ENCODE data around the gene GLO1. TPM values are rescaled to one million over a fixed set of nuclear protein-coding genes. Genes with fewer than 3 reads are reported as not detected.

GLO1 gene
- total RNA-seq, 4 donors from 2014 or later, result 65.3 to 166 (median 99.1) TPM

DNA sequence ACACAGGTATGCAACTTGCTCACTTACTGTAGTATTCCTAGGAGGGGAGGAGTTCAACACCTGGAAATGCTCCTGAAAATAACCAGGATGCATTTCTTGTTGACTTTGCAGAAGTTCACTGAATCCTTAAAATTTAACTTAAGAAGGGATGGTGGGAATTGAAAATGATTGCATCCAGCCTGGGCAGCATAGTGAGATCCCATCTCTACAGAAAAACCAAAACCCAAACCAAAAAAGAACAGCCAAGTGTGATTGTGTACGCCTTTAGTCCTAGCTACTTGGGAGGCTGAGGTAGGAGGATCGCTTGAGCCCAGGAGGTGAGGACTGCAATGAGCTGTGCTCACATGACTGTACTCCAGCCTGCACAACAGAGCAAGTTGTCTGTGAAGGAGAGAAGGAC, 13.9 kb upstream of the GLO1 start:
- Histone ChIP-seq H3K4me1 (no peaks in the 10 kb centered on the region), H3K27ac (no peak overlapping the region), H3K27me3 (peaks cover 0 to 3% of the 10 kb centered on the region in 2 donors), H3K36me3 (no peaks in the 10 kb centered on the region), H3K9me3 (no peaks in the 10 kb centered on the region), H3K4me3 (no peak overlapping the region)
- intact Hi-C loops (cut with DNase I; ENCODE audit: low total_unique reads), result no loop called here
- TF ChIP-seq, protein P1, sequence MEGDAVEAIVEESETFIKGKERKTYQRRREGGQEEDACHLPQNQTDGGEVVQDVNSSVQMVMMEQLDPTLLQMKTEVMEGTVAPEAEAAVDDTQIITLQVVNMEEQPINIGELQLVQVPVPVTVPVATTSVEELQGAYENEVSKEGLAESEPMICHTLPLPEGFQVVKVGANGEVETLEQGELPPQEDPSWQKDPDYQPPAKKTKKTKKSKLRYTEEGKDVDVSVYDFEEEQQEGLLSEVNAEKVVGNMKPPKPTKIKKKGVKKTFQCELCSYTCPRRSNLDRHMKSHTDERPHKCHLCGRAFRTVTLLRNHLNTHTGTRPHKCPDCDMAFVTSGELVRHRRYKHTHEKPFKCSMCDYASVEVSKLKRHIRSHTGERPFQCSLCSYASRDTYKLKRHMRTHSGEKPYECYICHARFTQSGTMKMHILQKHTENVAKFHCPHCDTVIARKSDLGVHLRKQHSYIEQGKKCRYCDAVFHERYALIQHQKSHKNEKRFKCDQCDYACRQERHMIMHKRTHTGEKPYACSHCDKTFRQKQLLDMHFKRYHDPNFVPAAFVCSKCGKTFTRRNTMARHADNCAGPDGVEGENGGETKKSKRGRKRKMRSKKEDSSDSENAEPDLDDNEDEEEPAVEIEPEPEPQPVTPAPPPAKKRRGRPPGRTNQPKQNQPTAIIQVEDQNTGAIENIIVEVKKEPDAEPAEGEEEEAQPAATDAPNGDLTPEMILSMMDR (IDR thresholded peaks at IDR 0.05), result no peak
- TF ChIP-seq POLR2A (IDR thresholded peaks at IDR 0.05), result no peak
- no peak for DNase-seq

GRCh38 chr6:38715016-38715689, 12.2 kb upstream of the GLO1 start, which contains the start of gene DNAH8:
Gene DNAH8 (plus strand): TSS chr6:38715311. CDS start chr6:38722810, 7,499 bp downstream.
- intact Hi-C loops (cut with DNase I; ENCODE audit: low total_unique reads), result no loop called here
- no peaks in the 10 kb centered on the region for H3K9me3 ChIP-seq
- DNase-seq, result no peak
- peaks cover 0 to 3% of the 10 kb centered on the region in 2 donors for H3K27me3 ChIP-seq
- H3K27ac ChIP-seq, result no peak within 1 kb of the TSS
- H3K4me1 ChIP-seq, result no peaks in the 10 kb centered on the region
- H3K36me3 ChIP-seq, result no peaks in the 10 kb centered on the region
- H3K4me3 ChIP-seq, result peak within 1 kb of the TSS in 1 of 2 donors; percentile 0
- TF ChIP-seq POLR2A (IDR thresholded peaks at IDR 0.05), result no peak
- TF ChIP-seq, protein P1 (IDR thresholded peaks at IDR 0.05), result no peak

DNA sequence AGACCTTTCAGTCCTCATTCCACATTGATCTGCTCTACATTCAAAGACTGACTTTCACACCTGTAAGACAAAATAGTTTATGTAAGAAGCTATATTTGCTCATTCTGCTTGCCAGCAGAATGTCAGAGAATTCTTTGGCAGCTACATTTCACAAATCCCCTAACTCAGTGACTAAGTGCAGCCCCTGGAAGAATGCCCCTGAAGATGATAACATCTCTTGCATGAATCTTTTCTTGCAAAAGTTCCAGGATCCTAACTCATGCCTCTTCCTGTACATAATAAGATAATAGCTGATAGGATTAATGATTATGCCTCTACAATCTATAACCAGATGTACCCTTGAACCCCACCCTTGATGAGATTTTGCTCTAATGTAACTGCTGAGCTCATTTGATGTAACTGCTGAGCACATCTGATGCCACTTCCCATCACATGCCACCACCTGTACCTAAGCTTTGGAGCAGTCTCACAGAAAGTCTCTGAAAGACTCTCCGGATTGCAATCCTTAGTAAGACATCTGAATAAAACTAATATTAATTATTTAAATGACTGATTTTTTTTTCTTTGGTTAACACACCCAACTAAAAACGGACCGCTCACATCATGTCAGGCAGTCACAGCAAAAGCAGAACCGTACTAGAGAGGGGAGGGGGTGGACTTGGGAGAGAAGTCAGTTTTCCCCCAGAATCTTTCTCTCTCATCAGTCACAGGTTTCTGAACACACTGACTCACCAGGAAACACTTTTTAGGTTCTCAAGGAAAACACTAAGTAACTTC, 11.5 kb upstream of the GLO1 start:
- TF ChIP-seq, protein P1 (IDR thresholded peaks at IDR 0.05), result no peak
- no peak for TF ChIP-seq POLR2A (IDR thresholded peaks at IDR 0.05)
- DNase-seq, result no peak
- H3K27ac ChIP-seq, result no peak overlapping the region
- H3K36me3 ChIP-seq, result no peaks in the 10 kb centered on the region
- peaks cover 0 to 3% of the 10 kb centered on the region in 2 donors for H3K27me3 ChIP-seq
- H3K4me1 ChIP-seq, result no peaks in the 10 kb centered on the region
- H3K4me3 ChIP-seq, result peak overlapping the region in 1 of 2 donors; percentile 0
- intact Hi-C loops (cut with DNase I; ENCODE audit: low total_unique reads), result no loop called here
- H3K9me3 ChIP-seq, result no peaks in the 10 kb centered on the region

GRCh38 chr6:38713812-38714211, 10.9 kb upstream of the GLO1 start:
- Histone ChIP-seq H3K9me3 (no peaks in the 10 kb centered on the region), H3K27me3 (peaks cover 0 to 3% of the 10 kb centered on the region in 2 donors), H3K4me1 (no peaks in the 10 kb centered on the region), H3K4me3 (no peak overlapping the region), H3K27ac (no peak overlapping the region), H3K36me3 (no peaks in the 10 kb centered on the region)
- DNase-seq, result no peak
- no peak for TF ChIP-seq POLR2A (IDR thresholded peaks at IDR 0.05)
- intact Hi-C loops (cut with DNase I; ENCODE audit: low total_unique reads), result no loop called here

GRCh38 chr6:38708496-38708895, 5.6 kb upstream of the GLO1 start:
- no peak for DNase-seq
- Histone ChIP-seq H3K27ac (no peak overlapping the region), H3K4me1 (no peaks in the 10 kb centered on the region), H3K36me3 (no peaks in the 10 kb centered on the region), H3K9me3 (no peaks in the 10 kb centered on the region), H3K27me3 (no peaks in the 10 kb centered on the region), H3K4me3 (no peak overlapping the region)
- no peak for TF ChIP-seq POLR2A (IDR thresholded peaks at IDR 0.05)
- TF ChIP-seq, protein P1 (IDR thresholded peaks at IDR 0.05), result no peak
- intact Hi-C loops (cut with DNase I; ENCODE audit: low total_unique reads), result no loop called here
